HG03520 (cell line): Measurements from ENCODE around the gene CACNA1A.
"Not testable (repeated sequence)": the region's sequence is repeated elsewhere in the genome, so short reads cannot be mapped to it uniquely, and the experiment has no call there.

ENCODE experiments used
- ATAC-seq: cut with Tn5 transposase; IDR thresholded peaks from one replicate; pipeline ENCODE4 v1.9.1; 2021; ENCODE audit warnings: mild to moderate bottlenecking, moderate library complexity; ENCODE audit not compliant: unreplicated experiment

Gene CACNA1A

GRCh38 chr19:13169769-13170168 lies 336.5 kb downstream of the CACNA1A start:
- ATAC-seq, result no peak

GRCh38 chr19:13166151-13166550 lies 340.1 kb downstream of the CACNA1A start:
- ATAC-seq, result not testable (repeated sequence)

GRCh38 chr19:13165162-13165997 lies 340.9 kb downstream of the CACNA1A start:
- no peak for ATAC-seq

DNA sequence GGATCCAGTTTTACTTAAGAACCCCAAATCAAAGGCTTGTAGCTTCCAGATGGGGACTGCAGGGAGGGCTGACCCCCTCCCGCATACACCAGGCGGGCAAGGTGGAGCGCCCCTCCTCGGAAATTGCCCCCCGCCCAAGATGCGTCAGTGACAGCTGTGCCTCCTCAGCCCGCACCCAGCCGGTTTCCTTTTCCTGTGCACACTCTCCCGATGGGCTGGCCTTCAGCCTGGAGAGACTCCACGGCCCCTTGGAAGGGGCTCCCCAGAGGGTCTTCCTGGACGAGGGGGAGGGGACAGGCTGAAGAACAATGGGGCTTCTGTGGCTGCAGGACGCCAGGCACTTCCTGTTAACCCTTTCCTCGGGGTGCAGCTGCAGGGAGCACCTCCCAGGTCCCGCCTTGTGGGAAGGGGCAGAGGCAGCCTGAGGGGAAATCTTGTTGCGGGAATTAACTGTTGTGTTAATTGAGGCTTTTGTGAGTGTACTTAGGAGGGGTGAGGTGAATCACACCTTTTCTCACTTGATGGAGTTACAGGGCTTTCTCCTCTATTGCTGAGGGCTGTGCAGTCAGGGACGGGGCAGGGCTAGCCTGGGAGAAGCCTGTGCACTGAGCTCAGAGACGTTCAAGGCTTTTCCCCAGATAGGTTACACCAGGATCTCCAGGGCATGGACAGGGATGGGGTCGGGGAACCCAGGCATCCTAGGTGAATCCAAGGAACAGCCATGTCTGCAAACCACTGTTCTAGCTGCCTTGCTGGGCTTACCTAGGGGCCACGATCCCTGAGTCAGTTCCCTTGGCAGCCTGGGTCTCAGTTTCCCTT lies 341.7 kb downstream of the CACNA1A start:
- no peak for ATAC-seq

DNA sequence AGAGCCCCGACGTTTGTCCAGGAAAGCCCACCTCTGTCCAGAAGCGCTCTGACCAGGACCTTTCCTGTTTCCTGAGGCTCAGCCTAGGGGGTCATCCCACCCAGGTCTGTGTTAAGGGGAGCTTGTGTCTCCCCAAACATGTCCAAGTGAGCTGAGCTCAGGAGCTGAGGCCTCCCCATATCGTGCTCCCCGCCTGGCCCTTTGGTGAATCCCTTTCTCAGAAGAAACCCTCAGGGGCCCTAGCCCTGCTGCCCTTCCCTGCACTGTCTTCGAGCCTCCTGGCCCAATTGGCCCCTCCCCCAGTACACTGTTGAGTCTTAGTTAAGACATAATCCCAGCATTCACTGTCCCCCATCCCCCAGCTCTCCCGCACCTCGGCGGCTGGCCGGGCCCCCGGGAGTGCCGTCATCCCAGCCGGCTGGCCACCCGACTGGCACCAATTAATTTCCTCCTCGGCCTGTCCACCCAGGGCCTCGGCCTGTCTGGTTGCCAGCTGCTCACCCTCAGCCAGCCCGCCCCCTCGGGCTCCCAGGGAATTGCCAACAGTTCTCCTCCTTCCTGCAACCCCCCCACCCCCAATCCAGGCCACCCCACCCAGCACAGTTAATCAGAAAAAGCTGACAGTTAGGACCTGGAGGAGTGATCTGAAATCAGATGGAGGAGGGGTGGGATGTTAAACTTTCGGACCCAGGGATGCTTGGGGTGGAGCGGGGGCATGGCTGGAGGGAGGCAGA lies 342.5 kb downstream of the CACNA1A start:
- no peak for ATAC-seq

DNA sequence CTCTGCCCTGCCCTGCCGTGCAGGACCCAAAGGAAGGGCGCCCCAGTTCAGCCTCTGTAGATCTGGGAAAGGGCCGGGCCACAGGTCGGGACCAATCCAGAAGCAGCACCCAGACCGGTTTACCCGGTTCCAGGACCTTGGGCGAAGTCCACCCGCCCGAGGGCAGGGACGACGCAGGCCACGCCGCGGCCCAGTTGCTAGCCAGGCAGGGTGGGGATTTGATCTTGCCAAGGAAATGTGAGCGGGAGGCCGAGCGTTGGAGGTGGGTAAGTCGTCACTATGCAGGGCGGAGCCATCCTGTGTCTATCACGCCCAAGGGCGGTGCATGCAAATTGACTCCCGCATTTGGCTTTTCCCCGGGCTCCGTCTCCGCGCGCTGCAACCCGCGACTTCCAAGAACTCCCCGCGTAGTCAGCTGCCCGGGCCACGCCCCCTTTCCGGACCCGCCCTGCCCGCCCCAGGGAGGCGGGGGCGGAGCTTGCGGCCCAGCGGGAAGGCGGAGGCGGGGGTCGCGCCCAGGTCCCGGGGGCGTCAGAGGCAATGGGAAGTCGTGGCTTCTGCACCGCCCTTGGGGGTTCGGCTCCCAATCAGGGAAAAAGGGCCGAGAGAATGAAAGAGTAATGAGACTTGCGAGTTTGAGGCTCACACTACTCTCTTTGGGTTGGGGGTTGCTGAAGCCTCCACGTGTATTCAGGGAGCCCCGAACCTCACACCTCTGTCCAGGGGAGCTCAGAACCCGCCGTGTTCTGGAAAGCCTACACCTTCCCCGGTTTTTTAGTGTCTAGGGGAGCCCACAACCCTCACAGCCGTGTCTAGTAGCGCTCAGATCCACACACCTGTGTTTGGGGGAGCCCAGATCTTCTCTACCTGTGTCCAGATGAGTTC lies 343.3 kb downstream of the CACNA1A start:
- ATAC-seq, result no peak

DNA sequence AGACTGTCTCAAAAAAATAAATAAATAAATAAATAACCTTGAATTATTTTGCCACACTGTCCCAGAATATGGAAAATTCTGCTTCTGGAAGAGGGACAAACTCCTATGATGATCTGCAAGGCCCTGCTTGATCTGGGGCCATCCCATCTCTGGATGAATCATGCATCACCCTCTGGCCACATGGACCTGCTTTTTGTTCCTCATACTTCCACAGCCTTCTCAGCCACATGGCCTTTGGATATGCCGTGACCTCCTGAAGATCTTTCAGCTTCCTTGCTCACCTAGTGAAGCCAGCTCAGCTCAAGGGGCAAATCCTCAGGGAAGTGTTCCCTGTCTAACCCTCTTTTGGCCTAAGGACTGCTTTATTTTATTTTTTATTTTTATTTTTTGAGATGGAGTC lies 345.7 kb downstream of the CACNA1A start:
- ATAC-seq, result no peak

- ATAC-seq, result no peak
Measured at GRCh38 chr19:13159713-13160112, 346.6 kb downstream of the CACNA1A start.
